Colonic mucosa (tissue), 4 donors: ENCODE results near the gene PNPLA7. TPM values are rescaled to one million over a fixed set of nuclear protein-coding genes. Genes with fewer than 3 reads are reported as not detected.

Experiments
- DNase-seq: peaks from one replicate; pipeline ENCODE4 v3.0.0-alpha.2; 2020
- H3K27ac ChIP-seq: fragments of 200-600 bp; one replicate; pipeline ENCODE4 v1.8.0; 2021
- H3K27me3 ChIP-seq: fragments of 200-600 bp; one replicate; pipeline ENCODE4 v1.8.0; 2021
- H3K36me3 ChIP-seq: fragments of 200-600 bp; one replicate; pipeline ENCODE4 v1.8.0; 2021
- H3K4me1 ChIP-seq: fragments of 200-600 bp; one replicate; pipeline ENCODE4 v1.8.0; 2021; ENCODE audit warnings: mild to moderate bottlenecking
- H3K4me3 ChIP-seq: fragments of 200-600 bp; one replicate; pipeline ENCODE4 v1.8.0; 2021
- H3K9ac ChIP-seq, 2 donors: one replicate each; pipeline ENCODE4 v1.7.0; 2013; ENCODE audit warnings: control low read depth in 2 of 2, low read depth in 2 of 2, low read length in 2 of 2
- H3K9me3 ChIP-seq: fragments of 200-600 bp; one replicate; pipeline ENCODE4 v1.8.0; 2021
- intact Hi-C: fragments of 100-400 bp; cut with DNase I; formaldehyde crosslinking; loops from one replicate; pipeline ENCODE4 v1.14.1; 2022
- total RNA-seq, 2 donors: library from RNA; stranded (reverse); fragmentation: NEBNext Ultra II Directional in 1 of 2; extraction: Animal tissue kit (Norgen Biotek cat#: 25700) in 1 of 2; gene quantifications; one replicate each; pipeline ENCODE4 v1.2.1, GENCODE V29; 2021
- TF ChIP-seq, protein P1 (sequence below): fragments of 200-600 bp; IDR thresholded peaks from one replicate; pipeline ENCODE4 v1.8.0; 2022; ENCODE audit warnings: antibody characterized with exemption, mild to moderate bottlenecking
- donor health status: healthy.
- donor health status: DM: no; HTN: no; CAD: no.
- donor health status: DM: no; HTN: no; CAD: no.

PNPLA7 gene
- total RNA-seq, 2 donors from 2014 or later: 6.1 to 7.1 TPM

DNA sequence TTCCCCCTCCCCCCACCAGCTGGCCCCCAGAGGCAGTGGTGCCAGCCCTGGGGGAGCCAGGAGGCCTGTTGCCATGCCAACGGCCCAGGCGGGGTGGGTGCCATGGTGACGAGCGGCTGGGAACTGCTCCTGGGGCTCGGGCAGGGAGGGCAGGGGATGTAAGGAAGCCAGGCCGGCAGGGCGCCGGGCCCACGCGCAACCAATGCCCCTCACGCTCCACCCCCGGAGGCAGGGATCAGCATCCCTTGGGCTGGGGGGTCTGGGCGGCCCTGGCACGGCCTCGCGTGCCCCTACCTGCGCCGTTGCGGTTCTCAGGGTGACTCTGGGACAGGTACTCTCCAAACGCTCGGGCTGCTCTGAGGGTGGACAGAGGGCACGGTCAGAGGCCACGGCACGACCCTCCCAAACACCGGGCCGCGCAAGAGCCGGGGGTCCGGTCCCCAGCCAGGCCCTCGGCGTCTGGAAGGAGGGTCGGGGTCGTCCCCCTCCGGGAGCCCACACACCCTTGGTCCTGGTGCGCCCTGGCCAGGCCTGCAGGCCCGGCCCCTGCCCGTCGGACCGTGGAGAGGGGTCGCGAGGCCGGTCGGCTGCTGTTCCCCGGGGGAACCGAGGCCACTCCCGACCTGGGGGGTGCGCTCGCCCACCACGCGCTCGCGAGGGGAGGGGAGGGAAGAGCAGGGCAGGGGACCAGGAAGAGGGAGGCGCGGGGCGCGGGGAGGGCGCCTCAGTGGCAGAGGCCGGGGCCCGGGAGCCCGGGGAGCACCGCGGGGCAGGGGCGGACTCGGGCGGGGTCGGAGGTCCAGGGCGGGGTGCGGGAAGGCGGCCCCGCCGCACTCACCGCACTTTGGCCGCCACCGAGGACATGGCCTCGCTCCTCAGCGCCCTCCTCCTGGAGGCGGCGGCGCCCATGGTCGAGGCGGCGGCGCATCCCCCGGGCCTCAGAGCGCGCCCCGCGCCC, 91.7 kb downstream of the PNPLA7 start:
- peak overlapping the region; percentile 79 to 81 for H3K9ac ChIP-seq
- H3K4me3 ChIP-seq: peak overlapping the region; percentile 66
- no peaks in the 10 kb centered on the region for H3K36me3 ChIP-seq
- peaks cover 17% of the 10 kb centered on the region for H3K4me1 ChIP-seq
- H3K27me3 ChIP-seq: no peaks in the 10 kb centered on the region
- peak overlapping the region; percentile 7 for H3K27ac ChIP-seq
- intact Hi-C loops: no loop called here
- no peaks in the 10 kb centered on the region for H3K9me3 ChIP-seq
- TF ChIP-seq, protein P1, sequence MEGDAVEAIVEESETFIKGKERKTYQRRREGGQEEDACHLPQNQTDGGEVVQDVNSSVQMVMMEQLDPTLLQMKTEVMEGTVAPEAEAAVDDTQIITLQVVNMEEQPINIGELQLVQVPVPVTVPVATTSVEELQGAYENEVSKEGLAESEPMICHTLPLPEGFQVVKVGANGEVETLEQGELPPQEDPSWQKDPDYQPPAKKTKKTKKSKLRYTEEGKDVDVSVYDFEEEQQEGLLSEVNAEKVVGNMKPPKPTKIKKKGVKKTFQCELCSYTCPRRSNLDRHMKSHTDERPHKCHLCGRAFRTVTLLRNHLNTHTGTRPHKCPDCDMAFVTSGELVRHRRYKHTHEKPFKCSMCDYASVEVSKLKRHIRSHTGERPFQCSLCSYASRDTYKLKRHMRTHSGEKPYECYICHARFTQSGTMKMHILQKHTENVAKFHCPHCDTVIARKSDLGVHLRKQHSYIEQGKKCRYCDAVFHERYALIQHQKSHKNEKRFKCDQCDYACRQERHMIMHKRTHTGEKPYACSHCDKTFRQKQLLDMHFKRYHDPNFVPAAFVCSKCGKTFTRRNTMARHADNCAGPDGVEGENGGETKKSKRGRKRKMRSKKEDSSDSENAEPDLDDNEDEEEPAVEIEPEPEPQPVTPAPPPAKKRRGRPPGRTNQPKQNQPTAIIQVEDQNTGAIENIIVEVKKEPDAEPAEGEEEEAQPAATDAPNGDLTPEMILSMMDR: no peak
- DNase-seq: peak; percentile 34

DNA sequence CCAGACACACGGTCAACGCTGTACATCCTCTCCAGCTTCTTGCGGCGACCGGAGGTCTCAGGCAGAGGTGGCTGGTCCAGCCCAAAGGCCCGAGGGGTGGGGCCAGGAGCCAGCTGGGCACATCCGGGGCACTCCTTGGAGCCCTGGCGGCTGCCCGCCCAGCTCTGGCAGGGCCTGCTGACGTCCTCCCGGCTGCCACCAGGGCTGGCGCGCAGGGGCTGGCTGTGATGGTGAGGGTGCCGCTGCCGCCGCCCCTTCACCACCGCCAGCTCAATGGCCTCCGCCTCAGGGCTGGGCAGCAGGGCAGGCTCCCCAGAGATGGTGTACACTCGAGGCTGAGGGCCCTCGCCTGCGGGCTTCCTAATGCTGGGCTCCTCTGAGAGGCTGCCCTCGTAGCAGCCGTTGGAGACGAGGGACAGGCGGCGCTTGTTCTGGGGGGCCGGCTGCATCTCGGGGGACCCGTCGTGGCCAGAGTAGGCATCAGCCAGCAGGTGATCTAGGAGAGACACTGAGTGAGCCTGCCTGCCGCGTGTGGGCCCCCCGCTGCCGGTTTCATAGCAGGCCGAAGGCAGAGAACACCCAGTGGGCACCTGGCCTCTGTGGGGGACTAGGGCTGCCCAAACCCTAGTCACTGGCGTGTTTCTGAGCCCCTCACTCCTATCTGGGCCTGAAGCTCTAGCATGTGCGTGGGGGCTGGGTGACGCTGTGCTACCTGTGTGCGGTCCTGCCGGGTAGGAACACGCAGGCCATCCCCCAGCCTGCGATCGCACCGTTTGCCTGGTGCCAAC, 92.6 kb downstream of the PNPLA7 start:
- Histone ChIP-seq H3K27ac (no peak overlapping the region), H3K27me3 (no peaks in the 10 kb centered on the region), H3K36me3 (no peaks in the 10 kb centered on the region), H3K9ac (peak overlapping the region in 1 of 2 donors; percentile 81), H3K9me3 (no peaks in the 10 kb centered on the region), H3K4me3 (peak overlapping the region; percentile 66), H3K4me1 (peaks cover 17% of the 10 kb centered on the region)
- intact Hi-C loops: no loop called here
- TF ChIP-seq, protein P1: no peak
- DNase-seq: no peak

DNA sequence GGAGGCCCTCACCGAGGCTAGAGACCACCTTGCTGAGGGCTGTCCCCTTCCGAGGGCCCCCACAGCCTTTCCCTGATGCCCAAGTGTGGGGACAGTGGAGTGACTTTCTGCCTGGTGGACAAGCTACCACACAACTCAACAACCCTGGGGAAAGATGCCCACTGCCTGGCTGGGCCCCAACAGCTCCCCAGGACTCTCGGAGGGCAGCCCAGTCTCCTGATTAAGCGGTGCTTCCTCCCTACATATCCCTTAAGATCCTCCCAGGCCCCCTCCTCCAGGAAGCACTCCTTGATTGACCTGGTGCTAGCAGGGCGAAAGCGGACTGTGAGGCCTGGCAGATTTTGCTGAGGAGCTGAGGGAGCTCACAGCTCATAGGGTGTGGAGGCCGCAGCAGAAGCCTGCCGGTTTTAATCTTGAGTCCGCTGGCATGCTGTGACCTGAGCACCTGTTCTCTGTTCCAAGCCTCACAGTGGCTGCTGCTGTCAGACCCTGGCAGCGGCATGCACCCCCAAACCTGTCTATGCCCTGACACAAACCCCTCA, 93.3 kb downstream of the PNPLA7 start:
- TF ChIP-seq, protein P1: no peak
- no peaks in the 10 kb centered on the region for H3K27me3 ChIP-seq
- no peak overlapping the region for H3K4me3 ChIP-seq
- H3K36me3 ChIP-seq: no peaks in the 10 kb centered on the region
- H3K27ac ChIP-seq: no peak overlapping the region
- DNase-seq: no peak
- intact Hi-C loops: no loop called here
- peaks cover 17% of the 10 kb centered on the region for H3K4me1 ChIP-seq
- no peak overlapping the region for H3K9ac ChIP-seq
- no peaks in the 10 kb centered on the region for H3K9me3 ChIP-seq

DNA sequence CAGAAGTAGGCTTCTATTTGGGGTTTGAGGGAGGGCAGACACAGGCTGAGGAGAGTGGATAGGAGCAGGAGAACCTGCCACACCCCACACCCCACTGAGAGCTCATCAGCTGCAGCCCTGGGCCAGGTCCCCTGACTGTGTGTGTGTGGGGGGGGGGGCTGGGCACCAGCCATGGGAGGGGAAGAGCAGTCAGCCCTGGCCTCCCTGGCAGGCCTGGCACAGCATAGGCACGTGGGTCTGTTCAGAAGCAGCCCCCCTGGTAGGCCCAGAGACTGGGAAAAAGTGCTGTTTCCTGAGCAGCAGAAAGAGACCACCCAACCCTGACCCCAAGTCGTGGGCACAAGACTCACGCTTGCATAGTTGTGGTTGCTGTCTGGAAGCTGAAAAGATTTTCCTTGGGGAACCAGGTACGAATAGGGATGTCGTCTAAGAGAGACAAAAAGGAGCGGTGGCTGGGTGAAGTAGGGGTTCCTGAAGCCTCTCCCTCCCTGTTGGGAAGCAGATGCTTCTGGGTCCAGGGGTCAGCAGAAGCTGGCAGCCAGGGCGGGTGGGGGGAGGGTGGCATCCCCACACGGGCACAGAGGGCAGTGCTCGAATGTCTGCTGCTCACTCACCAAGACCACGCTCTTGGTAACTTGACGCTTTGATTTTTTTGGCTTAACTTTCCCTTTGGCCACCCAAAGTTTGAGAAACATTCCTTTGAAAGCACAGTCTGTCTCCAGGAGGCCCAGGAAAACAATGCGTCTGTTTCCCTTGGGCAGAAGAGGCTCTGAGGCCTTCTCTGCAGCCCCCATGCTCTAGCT, 93.9 kb downstream of the PNPLA7 start:
- Histone ChIP-seq H3K4me1 (peaks cover 17% of the 10 kb centered on the region), H3K9ac (no peak overlapping the region), H3K36me3 (no peaks in the 10 kb centered on the region), H3K4me3 (no peak overlapping the region), H3K9me3 (no peaks in the 10 kb centered on the region), H3K27ac (no peak overlapping the region), H3K27me3 (no peaks in the 10 kb centered on the region)
- TF ChIP-seq, protein P1: no peak
- intact Hi-C loops: no loop called here
- DNase-seq: no peak
